HCT116 (cell line): Measurements from ENCODE around the gene BBS9. TPM values are rescaled to one million over a fixed set of nuclear protein-coding genes. Genes with fewer than 3 reads are reported as not detected.

Experiments used
- ATAC-seq: fragments of 200-7000 bp; cut with Tn5 transposase; 2 replicates; pipeline ENCODE4 v1.9.1; 2020; ENCODE audit warnings: mild to moderate bottlenecking, moderate library complexity
- BruUV-seq: library from RNA; stranded (reverse); fragments of 400-500 nt; replicated peaks from 2 replicates; lab custom pipeline; 2021; lab: Mats Ljungman, UMichigan
- CTCF ChIA-PET: fragments of 300-600 bp; sonication (Branson Sonifier 250); formaldehyde crosslinking; loops from one replicate; lab custom pipeline; 2021; ENCODE audit warnings: antibody characterized with exemption; lab: Charles Lee
- POLR2A ChIA-PET: fragments of 300-600, 350-600 bp; sonication (Branson Sonifier 250); formaldehyde crosslinking; loops from one replicate; lab custom pipeline; 2021; ENCODE audit warnings: antibody characterized with exemption; lab: Charles Lee
- RAD21 ChIA-PET, 2 experiments: fragments of 300-600 bp; sonication (Branson Sonifier 250); formaldehyde crosslinking; loops; one replicate each; lab custom pipeline; 2023; ENCODE audit warnings: low total read pairs in 2 of 2; ENCODE audit not compliant: uncharacterized antibody in 2 of 2, unreplicated experiment in 2 of 2, low non-redundant PET in 1 of 2; lab: Charles Lee
- DNase-seq: peaks from one replicate; pipeline ENCODE4 v3.0.0-alpha.2; 2010; ENCODE audit warnings: low read depth, low spot score
- H2AFZ ChIP-seq: fragments of 200-600 bp; shearing (Covaris generic), sonication (generic); 2 replicates; pipeline ENCODE4 v1.6.1; 2017; ENCODE audit warnings: low read depth, mixed run types, mixed read lengths, antibody characterized with exemption, low read length; ENCODE audit not compliant: poor library complexity, severe bottlenecking
- H3K27ac ChIP-seq: 2 replicates; pipeline ENCODE4 v1.5.1; 2012; ENCODE audit warnings: low read depth, low read length
- H3K27me3 ChIP-seq: fragments of 200-600 bp; sonication (generic); 2 replicates; pipeline ENCODE4 v1.6.1; 2016; ENCODE audit warnings: mixed run types, low read length, mixed read lengths; ENCODE audit not compliant: insufficient read depth
- H3K36me3 ChIP-seq, 2 experiments: fragments of 200-500 bp in 1 of 2; fragments of 200-600 bp in 1 of 2; sonication (Bioruptor generic) in 1 of 2; sonication (generic) in 1 of 2; 2 replicates each; pipeline versions ENCODE4 v1.5.1 to v1.6.1; 2014 to 2016; ENCODE audit warnings: low read length in 2 of 2, inconsistent platforms in 1 of 2, mixed read lengths in 1 of 2, mixed run types in 1 of 2; ENCODE audit not compliant: insufficient read depth in 2 of 2, control insufficient read depth in 1 of 2
- H3K4me1 ChIP-seq, 2 experiments: fragments of 200-600 bp in 1 of 2; sonication (generic) in 1 of 2; 2 replicates each; pipeline versions ENCODE4 v1.5.1 to v1.6.1; 2012 to 2017; ENCODE audit warnings: low read length in 2 of 2, inconsistent platforms in 1 of 2, mild to moderate bottlenecking in 1 of 2, mixed read lengths in 1 of 2, mixed run types in 1 of 2, moderate library complexity in 1 of 2; ENCODE audit not compliant: insufficient read depth in 2 of 2, control insufficient read depth in 1 of 2
- H3K4me2 ChIP-seq: fragments of 200-600 bp; sonication (generic); 2 replicates; pipeline ENCODE4 v1.6.1; 2017; ENCODE audit warnings: mixed run types, low read length, mixed read lengths
- H3K4me3 ChIP-seq, 2 experiments: fragments of 200-600 bp in 1 of 2; sonication (generic) in 1 of 2; replicated peaks in 1 of 2; 2 replicates each; pipeline ENCODE4 v1.5.1; 2011 to 2016; ENCODE audit warnings: low read length in 2 of 2, control low read depth in 1 of 2, low read depth in 1 of 2, mild to moderate bottlenecking in 1 of 2, mixed read lengths in 1 of 2, mixed run types in 1 of 2
- H3K79me2 ChIP-seq: fragments of 200-600 bp; sonication (generic); 2 replicates; pipeline ENCODE4 v1.6.1; 2017; ENCODE audit warnings: mild to moderate bottlenecking, mixed run types, low read length, moderate library complexity, mixed read lengths; ENCODE audit not compliant: insufficient read depth
- H3K9ac ChIP-seq: fragments of 200-600 bp; sonication (generic); 2 replicates; pipeline ENCODE4 v1.6.1; 2016; ENCODE audit warnings: low read length, mixed read lengths
- H3K9me2 ChIP-seq: fragments of 200-600 bp; sonication (generic), shearing (Covaris generic); 2 replicates; pipeline ENCODE4 v1.6.1; 2017; ENCODE audit warnings: mixed run types, mild to moderate bottlenecking, moderate library complexity; ENCODE audit not compliant: insufficient read depth
- H3K9me3 ChIP-seq, 2 experiments: fragments of 200-500 bp in 1 of 2; fragments of 200-600 bp in 1 of 2; sonication (Bioruptor generic) in 1 of 2; sonication (generic) in 1 of 2; 2 replicates each; pipeline ENCODE4 v1.6.1; 2014 to 2017; ENCODE audit warnings: low read length in 2 of 2, mixed read lengths in 2 of 2, inconsistent platforms in 1 of 2, low read depth in 1 of 2, mild to moderate bottlenecking in 1 of 2, mixed run types in 1 of 2, moderate library complexity in 1 of 2; ENCODE audit not compliant: control insufficient read depth in 1 of 2, insufficient read depth in 1 of 2
- H4K20me1 ChIP-seq: fragments of 200-600 bp; sonication (generic), shearing (Covaris generic); 2 replicates; pipeline ENCODE4 v1.6.1; 2017; ENCODE audit warnings: mixed run types, mild to moderate bottlenecking, moderate library complexity; ENCODE audit not compliant: insufficient read depth
- ATF3 ChIP-seq: IDR thresholded peaks from 2 replicates; pipeline ENCODE4 v1.6.1; 2012
- CEBPB ChIP-seq: IDR thresholded peaks from 2 replicates; pipeline ENCODE4 v1.6.1; 2012; ENCODE audit warnings: low read depth
- CTCF ChIP-seq, 3 experiments: fragments of 200-600 bp in 1 of 3; sonication (generic) in 1 of 3; IDR thresholded peaks in 2 of 3; conservative IDR thresholded peaks in 1 of 3; 2 replicates each; pipeline ENCODE4 v1.5.1; 2012 to 2017; ENCODE audit warnings: low read depth in 2 of 3, low read length in 2 of 3, antibody characterized with exemption in 1 of 3, borderline replicate concordance in 1 of 3, control low read depth in 1 of 3, mild to moderate bottlenecking in 1 of 3, mixed read lengths in 1 of 3, mixed run types in 1 of 3, moderate library complexity in 1 of 3; ENCODE audit not compliant: insufficient read depth in 1 of 3
- EGR1 ChIP-seq: IDR thresholded peaks from 2 replicates; pipeline ENCODE4 v1.6.1; 2012; ENCODE audit warnings: low read depth
- ELF1 ChIP-seq: IDR thresholded peaks from 2 replicates; pipeline ENCODE4 v1.6.1; 2012; ENCODE audit warnings: low read depth, borderline replicate concordance
- EZH2 ChIP-seq: fragments of 200-600 bp; sonication (generic); IDR thresholded peaks from 2 replicates; pipeline ENCODE4 v1.6.1; 2017; ENCODE audit warnings: antibody characterized with exemption, mixed run types
- EZH2phosphoT487 ChIP-seq: fragments of 200-600 bp; IDR thresholded peaks from 2 replicates; pipeline ENCODE4 v1.6.1; 2018; ENCODE audit warnings: antibody characterized with exemption, borderline replicate concordance
- FOSL1 ChIP-seq: IDR thresholded peaks from 2 replicates; pipeline ENCODE4 v1.6.1; 2012; ENCODE audit warnings: low read depth
- JUND ChIP-seq: IDR thresholded peaks from 2 replicates; pipeline ENCODE4 v1.6.1; 2012
- MAX ChIP-seq: IDR thresholded peaks from 2 replicates; pipeline ENCODE4 v1.6.1; 2012
- POLR2A ChIP-seq: IDR thresholded peaks from 2 replicates; pipeline ENCODE4 v1.7.0; 2011; ENCODE audit warnings: borderline replicate concordance; ENCODE audit not compliant: insufficient read depth, insufficient read length; ENCODE audit errors: extremely low read depth
- POLR2AphosphoS5 ChIP-seq: IDR thresholded peaks from 2 replicates; pipeline ENCODE4 v1.6.1; 2011; ENCODE audit warnings: mild to moderate bottlenecking, low read depth, low read length, moderate library complexity
- RAD21 ChIP-seq: IDR thresholded peaks from 2 replicates; pipeline ENCODE4 v1.6.1; 2012; ENCODE audit warnings: low read depth, mild to moderate bottlenecking
- SIN3A ChIP-seq: IDR thresholded peaks from 2 replicates; pipeline ENCODE4 v1.6.1; 2012; ENCODE audit warnings: low read depth
- SP1 ChIP-seq: IDR thresholded peaks from 2 replicates; pipeline ENCODE4 v1.6.1; 2012; ENCODE audit warnings: low read depth
- SRF ChIP-seq: IDR thresholded peaks from 2 replicates; pipeline ENCODE4 v1.6.1; 2012; ENCODE audit warnings: low read depth
- ZBTB33 ChIP-seq: IDR thresholded peaks from 2 replicates; pipeline ENCODE4 v1.6.1; 2011; ENCODE audit warnings: mild to moderate bottlenecking, low read length, moderate library complexity; ENCODE audit not compliant: insufficient replicate concordance; ENCODE audit errors: extremely low read depth
- ZFX ChIP-seq: fragments of 450-650 bp; IDR thresholded peaks from 2 replicates; pipeline ENCODE4 v1.6.1; 2017
- intact Hi-C: fragments of 100-400 bp; cut with micrococcal nuclease; formaldehyde crosslinking; loops from 2 replicates; pipeline ENCODE4 v1.10.0; 2022
- total RNA-seq: library from RNA; stranded (reverse); gene quantifications from one replicate; pipeline ENCODE4 v1.2.1, GENCODE V29; 2021; ENCODE audit not compliant: unreplicated experiment

Gene BBS9
- total RNA-seq, 1 experiment from 2014 or later: 7.1 TPM

GRCh38 chr7:33232632-33233145 is 103.3 kb downstream of the BBS9 start:
- Histone ChIP-seq H3K9ac (no peak overlapping the region), H4K20me1 (no peaks in the 10 kb centered on the region; the same call in 1 of the 2 replicates), H3K79me2 (no peaks in the 10 kb centered on the region), H3K4me1 (no peaks in the 10 kb centered on the region), H3K9me2 (no peaks in the 10 kb centered on the region), H3K4me3 (no peak overlapping the region), H3K27me3 (no peaks in the 10 kb centered on the region), H3K4me2 (no peak overlapping the region), H3K36me3 (no peaks in the 10 kb centered on the region), H3K27ac (no peak overlapping the region), H3K9me3 (no peaks in the 10 kb centered on the region), H2AFZ (no peak overlapping the region)
- intact Hi-C loops: no loop called here
- DNase-seq (no peak), ATAC-seq (no peak)
- ChIA-PET POLR2A (no interaction called here), CTCF (no interaction called here), RAD21 (no interaction called here)
- no TSS peak for BruUV-seq
- TF ChIP-seq ELF1: no peak
- TF ChIP-seq EGR1: no peak
- no peak for TF ChIP-seq POLR2AphosphoS5
- TF ChIP-seq JUND: no peak

GRCh38 chr7:33233659-33234058 is 104.3 kb downstream of the BBS9 start:
- H3K9ac ChIP-seq: no peak overlapping the region
- no peak for ATAC-seq
- H3K9me2 ChIP-seq: no peaks in the 10 kb centered on the region
- intact Hi-C loops: no loop called here
- H2AFZ ChIP-seq: no peak overlapping the region
- no TSS peak for BruUV-seq
- ChIA-PET RAD21 (no interaction called here), POLR2A (no interaction called here)
- no peaks in the 10 kb centered on the region for H3K4me1 ChIP-seq
- H3K27ac ChIP-seq: no peak overlapping the region
- H4K20me1 ChIP-seq: no peaks in the 10 kb centered on the region; the same call in 1 of the 2 replicates
- no peaks in the 10 kb centered on the region for H3K27me3 ChIP-seq
- no peaks in the 10 kb centered on the region for H3K9me3 ChIP-seq
- H3K4me2 ChIP-seq: no peak overlapping the region
- no peaks in the 10 kb centered on the region for H3K79me2 ChIP-seq
- no peaks in the 10 kb centered on the region for H3K36me3 ChIP-seq
- no peak for TF ChIP-seq EZH2phosphoT487
- no peak for TF ChIP-seq FOSL1
- no peak for TF ChIP-seq ATF3
- TF ChIP-seq ZFX: no peak
- TF ChIP-seq SRF: no peak
- TF ChIP-seq SIN3A: no peak
- TF ChIP-seq ZBTB33: no peak
- no peak for TF ChIP-seq POLR2AphosphoS5
- no peak for TF ChIP-seq CEBPB
- no peak for TF ChIP-seq EGR1
- TF ChIP-seq RAD21: no peak
- no peak for TF ChIP-seq SP1
- no peak for TF ChIP-seq POLR2A
- TF ChIP-seq EZH2: no peak
- no peak for TF ChIP-seq MAX
- TF ChIP-seq ELF1: no peak
- TF ChIP-seq CTCF (IDR thresholded peaks at IDR 0.05 in 2 of 3, conservative IDR thresholded peaks at IDR 0.05 in 1 of 3; ENCODE audit: borderline replicate concordance in 1 of 3, insufficient read depth in 1 of 3, low read depth in 2 of 3, low read length in 2 of 3): no peak
- TF ChIP-seq, all 23 proteins: peak for 0
- no peak for DNase-seq
- H3K4me3 ChIP-seq: no peak overlapping the region
- CTCF ChIA-PET: no interaction called here
